Measurements from ENCODE around the gene SH2D3A. TPM values are rescaled to one million over a fixed set of nuclear protein-coding genes. Genes with fewer than 3 reads are reported as not detected.
A peak's percentile ranks its signal among the peaks of the same experiment; 100 is the strongest.

Gene SH2D3A
- total and polyA plus RNA-seq, 2 of the 8 experiments (the other 6 are each of a cell fraction or from before 2014, with no cell fraction given) = 14.5 to 22.1 TPM

DNA sequence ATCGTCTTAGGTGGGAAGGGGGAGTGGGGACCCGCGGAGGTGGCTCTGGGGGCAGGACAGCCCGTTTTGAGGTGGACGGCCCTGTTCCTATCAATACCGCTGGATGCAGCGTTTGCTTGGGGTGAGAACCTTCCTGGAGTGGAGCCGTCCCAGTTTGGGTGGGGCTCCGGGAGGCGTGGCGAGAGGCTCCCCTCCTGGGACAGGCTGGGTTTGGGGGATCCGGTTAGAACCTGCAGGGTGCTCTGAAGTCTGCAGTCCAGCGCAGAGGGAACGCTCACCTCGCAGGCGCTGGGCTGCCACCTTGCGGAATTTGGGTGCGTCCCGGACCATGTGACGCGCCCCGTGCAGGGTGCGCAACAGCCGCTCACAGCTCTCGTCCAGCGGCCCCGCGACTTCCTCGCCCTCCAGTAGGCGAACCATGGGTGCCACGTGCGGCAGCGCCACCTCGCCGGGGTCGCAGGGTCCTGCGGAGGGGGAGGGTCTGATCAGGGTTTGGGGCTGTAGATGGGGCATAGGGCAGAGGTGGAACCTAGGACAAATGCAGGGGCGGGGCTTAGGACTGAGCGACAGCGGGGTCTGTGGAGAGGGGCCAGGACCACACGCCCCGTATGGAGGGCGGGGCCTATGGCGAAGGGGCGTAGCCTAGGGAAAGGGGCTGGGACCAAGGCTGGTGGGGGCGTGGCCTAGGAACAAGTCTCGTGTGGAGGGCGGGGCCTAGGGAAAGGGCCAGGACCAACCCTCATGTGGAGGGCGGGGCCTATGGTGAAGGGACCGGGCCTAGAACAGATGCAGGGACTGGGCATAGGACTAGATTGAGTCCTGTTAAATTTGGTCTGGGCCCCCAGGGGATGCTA lies 13.8 kb downstream of the SH2D3A start (continued):
- TF ChIP-seq ZNF274 (IDR thresholded peaks at IDR 0.05; ENCODE audit: borderline replicate concordance, extremely low read depth, low read length) = no peak
- TF ChIP-seq BCL11A (IDR thresholded peaks at IDR 0.05; ENCODE audit: low read depth in 2 of 2, low read length in 2 of 2) = no peak
- peak in 1 of 2 experiments; percentile 20; a peak in 1 of 4 replicates for TF ChIP-seq SIN3A (conservative IDR thresholded peaks at IDR 0.05 in 1 of 2, IDR thresholded peaks at IDR 0.05 in 1 of 2; ENCODE audit: low read depth in 1 of 2, low read length in 2 of 2)
- TF ChIP-seq HDAC2 (IDR thresholded peaks at IDR 0.05; ENCODE audit: borderline replicate concordance in 1 of 2, low read depth in 2 of 2, low read length in 2 of 2) = 0 out of 4 replicates have a peak, but pooled peaks of 1 of the 2 experiments have one; percentile 48
- peak; percentile 80 for TF ChIP-seq TEAD4 (IDR thresholded peaks at IDR 0.05; ENCODE audit: low read depth, low read length)
- TF ChIP-seq SUZ12 (IDR thresholded peaks at IDR 0.05; ENCODE audit: low read length) = no peak

Measured in H1 (cell line).